Endothelial cell of hepatic sinusoid (primary cell): ENCODE data around the gene SRCIN1.
"Not testable (repeated sequence)": the region's sequence is repeated elsewhere in the genome, so short reads cannot be mapped to it uniquely, and the experiment has no call there.

Source experiments
- in situ Hi-C: cut with HindIII; loops from 2 replicates; pipeline ENCODE4 v1.10.0; 2017; ENCODE audit warnings: low sequenced_read_pairs

The SRCIN1 gene

GRCh38 chr17:38491346-38492066, 114.2 kb downstream of the SRCIN1 start:
- in situ Hi-C loops = not testable (repeated sequence)

DNA sequence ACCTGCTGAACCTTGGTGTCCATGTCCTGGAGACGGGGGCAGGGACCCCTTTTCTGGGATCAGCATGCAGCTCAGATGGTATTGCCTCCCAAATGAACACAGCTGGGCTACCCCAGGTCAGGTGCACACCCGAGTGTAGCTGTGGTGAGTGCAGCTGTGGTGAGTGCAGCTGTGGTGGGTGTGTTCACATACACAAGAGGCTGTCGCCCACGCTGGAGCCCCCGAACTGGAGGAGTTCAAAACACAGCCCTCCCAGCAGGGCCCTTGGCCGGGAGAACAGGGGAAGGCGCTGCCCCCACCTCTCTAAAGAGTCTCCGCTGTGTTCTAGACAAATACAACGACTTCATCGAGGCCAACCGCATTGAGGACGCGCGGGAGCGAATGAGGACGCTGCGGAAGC, 116.0 kb downstream of the SRCIN1 start:
- in situ Hi-C loops = not testable (repeated sequence)

DNA sequence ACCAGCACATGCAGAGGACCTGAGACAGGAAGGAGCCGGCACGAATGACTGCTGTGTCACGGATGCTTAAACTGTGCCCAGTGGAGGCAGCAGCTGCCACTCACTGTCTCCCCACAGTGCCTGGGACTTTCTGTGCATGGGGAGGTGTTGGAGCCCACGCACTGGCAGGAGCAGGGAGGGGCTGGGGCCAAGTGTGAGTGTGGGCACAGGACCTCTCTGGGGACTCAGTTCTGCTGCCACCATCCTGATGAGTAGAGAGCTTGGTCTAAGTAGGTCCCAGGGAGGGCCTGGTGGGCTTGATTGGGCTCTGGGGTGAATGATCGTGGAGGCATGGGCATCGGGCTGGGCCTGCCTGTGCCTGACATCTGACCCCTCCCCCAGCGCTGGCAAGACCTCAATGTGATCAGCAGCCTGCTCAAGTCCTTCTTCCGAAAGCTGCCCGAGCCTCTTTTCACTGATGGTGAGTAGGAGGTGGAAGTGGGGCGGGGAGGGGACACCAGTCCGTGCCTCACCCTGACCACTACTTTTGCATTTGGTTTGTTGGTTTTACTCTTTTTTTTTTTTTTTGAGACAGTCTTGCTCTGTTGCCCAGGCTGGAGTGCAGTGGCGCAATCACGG, 120.0 kb downstream of the SRCIN1 start:
- in situ Hi-C loops = not testable (repeated sequence)

DNA sequence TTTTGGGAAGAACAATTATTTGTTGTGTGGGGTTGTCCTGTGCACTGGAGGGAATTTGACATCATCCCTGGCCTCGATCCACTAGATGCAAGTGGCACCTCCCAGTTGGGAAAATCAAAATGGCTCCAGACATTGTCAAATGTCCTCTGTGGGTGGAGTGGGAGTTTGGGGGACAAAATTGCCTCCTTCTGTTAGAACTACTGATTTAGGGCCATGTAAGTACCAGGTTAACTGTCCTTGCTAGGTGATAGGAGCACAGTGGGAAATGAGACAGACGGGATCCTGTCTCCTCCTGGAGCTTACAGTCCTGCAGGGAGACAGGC, 120.6 kb downstream of the SRCIN1 start:
- in situ Hi-C loops = no loop called here

- in situ Hi-C loops = not testable (repeated sequence)
Observed at GRCh38 chr17:38484242-38485145, 121.3 kb downstream of the SRCIN1 start.

GRCh38 chr17:38482700-38483043, 123.1 kb downstream of the SRCIN1 start:
- in situ Hi-C loops = not testable (repeated sequence)

DNA sequence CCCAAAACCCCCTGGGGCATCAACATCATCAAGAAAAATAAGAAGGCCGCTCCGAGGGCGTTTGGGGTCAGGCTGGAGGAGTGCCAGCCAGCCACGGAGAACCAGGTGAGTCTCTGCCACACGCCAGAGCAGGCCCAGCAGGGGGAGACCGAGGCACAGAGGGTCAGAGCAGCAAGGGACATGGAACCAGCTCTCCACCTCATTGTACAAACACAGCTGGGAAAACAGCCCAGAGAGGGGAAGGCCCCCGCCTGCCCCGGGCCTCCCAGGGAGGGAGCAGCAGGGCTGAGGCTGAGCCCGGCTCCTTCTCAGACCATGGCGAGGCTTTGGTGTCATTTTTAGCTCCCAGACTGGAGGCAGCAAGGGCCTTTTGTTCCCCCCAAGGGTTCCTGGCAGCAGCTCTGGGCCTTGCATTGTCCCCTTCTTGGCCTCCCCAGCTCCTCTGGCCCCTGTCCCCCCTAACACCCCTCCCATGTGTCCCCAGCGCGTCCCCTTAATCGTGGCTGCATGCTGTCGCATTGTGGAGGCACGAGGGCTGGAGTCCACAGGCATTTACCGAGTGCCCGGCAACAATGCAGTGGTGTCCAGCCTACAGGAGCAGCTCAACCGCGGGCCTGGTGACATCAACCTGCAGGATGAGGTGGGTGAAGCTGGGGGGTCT, 123.6 kb downstream of the SRCIN1 start:
- in situ Hi-C loops = not testable (repeated sequence)
